Hepatocyte (in vitro differentiated cells): ENCODE measurements around the gene VMP1.
"Not testable (repeated sequence)": the region's sequence is repeated elsewhere in the genome, so short reads cannot be mapped to it uniquely, and the experiment has no call there.

Experiments used
- EZH2phosphoT487 ChIP-seq: fragments of 200-600 bp; sonication (generic); IDR thresholded peaks from one replicate; pipeline ENCODE4 v1.6.1; 2018; ENCODE audit warnings: antibody characterized with exemption, mild to moderate bottlenecking, low read depth, moderate library complexity; ENCODE audit not compliant: unreplicated experiment, severe bottlenecking
- TF ChIP-seq, protein P1 (sequence below): fragments of 200-600 bp; sonication (generic); IDR thresholded peaks from 2 replicates; pipeline ENCODE4 v1.5.1; 2016; ENCODE audit warnings: antibody characterized with exemption, mild to moderate bottlenecking; ENCODE audit not compliant: poor library complexity

DNA sequence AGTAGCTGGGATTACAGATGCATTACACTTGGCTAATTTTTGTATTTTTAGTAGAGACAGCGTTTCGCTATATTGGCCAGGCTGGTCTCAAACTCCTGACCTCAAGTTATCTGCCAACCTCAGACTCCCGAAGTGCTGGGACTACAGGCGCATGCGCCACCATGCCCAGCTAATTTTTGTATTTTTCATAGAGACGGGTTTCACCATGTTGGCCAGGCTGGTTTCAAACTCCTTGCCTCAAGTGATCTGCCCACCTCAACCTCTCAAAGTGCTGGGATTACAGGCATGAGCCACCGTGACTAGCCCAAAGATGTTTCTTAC, 145.4 kb downstream of the VMP1 start:
- TF ChIP-seq, protein P1, sequence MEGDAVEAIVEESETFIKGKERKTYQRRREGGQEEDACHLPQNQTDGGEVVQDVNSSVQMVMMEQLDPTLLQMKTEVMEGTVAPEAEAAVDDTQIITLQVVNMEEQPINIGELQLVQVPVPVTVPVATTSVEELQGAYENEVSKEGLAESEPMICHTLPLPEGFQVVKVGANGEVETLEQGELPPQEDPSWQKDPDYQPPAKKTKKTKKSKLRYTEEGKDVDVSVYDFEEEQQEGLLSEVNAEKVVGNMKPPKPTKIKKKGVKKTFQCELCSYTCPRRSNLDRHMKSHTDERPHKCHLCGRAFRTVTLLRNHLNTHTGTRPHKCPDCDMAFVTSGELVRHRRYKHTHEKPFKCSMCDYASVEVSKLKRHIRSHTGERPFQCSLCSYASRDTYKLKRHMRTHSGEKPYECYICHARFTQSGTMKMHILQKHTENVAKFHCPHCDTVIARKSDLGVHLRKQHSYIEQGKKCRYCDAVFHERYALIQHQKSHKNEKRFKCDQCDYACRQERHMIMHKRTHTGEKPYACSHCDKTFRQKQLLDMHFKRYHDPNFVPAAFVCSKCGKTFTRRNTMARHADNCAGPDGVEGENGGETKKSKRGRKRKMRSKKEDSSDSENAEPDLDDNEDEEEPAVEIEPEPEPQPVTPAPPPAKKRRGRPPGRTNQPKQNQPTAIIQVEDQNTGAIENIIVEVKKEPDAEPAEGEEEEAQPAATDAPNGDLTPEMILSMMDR = not testable (repeated sequence)
- not testable (repeated sequence) for TF ChIP-seq EZH2phosphoT487
